ENCODE results near the gene MVB12B. TPM values are rescaled to one million over a fixed set of nuclear protein-coding genes. Genes with fewer than 3 reads are reported as not detected.

MVB12B gene
- total and polyA plus RNA-seq, 7 experiments from 2014 or later, result 1.6 to 9.7 (median 3.8) TPM

- peaks cover 0 to 7% (median 4%) of the 10 kb centered on the region in 5 donors for H3K36me3 Mint-ChIP-seq
- peak overlapping the region in 1 of 9 donors; percentile 29 for H3K27ac Mint-ChIP-seq
- no peak overlapping the region for H3K4me3 ChIP-seq (ENCODE audit: low read length)
- no peak for DNase-seq
- H3K4me3 Mint-ChIP-seq, result no peak overlapping the region
- H3K36me3 ChIP-seq (ENCODE audit: control insufficient read depth in 2 of 3, insufficient read depth in 3 of 3, low read length in 3 of 3), result no peaks in the 10 kb centered on the region
- H3K27me3 ChIP-seq (ENCODE audit: control insufficient read depth in 2 of 2, insufficient read depth in 2 of 2, low read length in 2 of 2), result no peaks in the 10 kb centered on the region
- peaks cover 20 to 40% (median 28%) of the 10 kb centered on the region in 7 donors for H3K4me1 Mint-ChIP-seq
- peaks cover 8% of the 10 kb centered on the region in 2 donors for H3K4me1 ChIP-seq (ENCODE audit: control insufficient read depth in 2 of 2, insufficient read depth in 2 of 2, low read length in 2 of 2)
- ChIA-PET POLR2A (no interaction called here), CTCF (interaction anchor here (0.6 kb wide), 1 partner anchor 141 kb away, joined by 3 read pairs; no protein-coding TSS in a partner anchor)
- peaks cover 0 to 3% (median 0%) of the 10 kb centered on the region in 5 donors for H3K27me3 Mint-ChIP-seq
- no peak for ATAC-seq
- intact Hi-C loops (cut with micrococcal nuclease), result no loop called here
- no peak overlapping the region for H3K27ac ChIP-seq (ENCODE audit: low read depth, low read length)
- H3K9me3 Mint-ChIP-seq, result peaks cover 0 to 3% (median 0%) of the 10 kb centered on the region in 11 donors
- no peaks in the 10 kb centered on the region for H3K9me3 ChIP-seq (ENCODE audit: control insufficient read depth in 2 of 3, low read length in 3 of 3)
Measured at GRCh38 chr9:126417043-126417442, 90.4 kb downstream of the MVB12B start.

GRCh38 chr9:126417684-126418083, 91.1 kb downstream of the MVB12B start:
- Histone ChIP-seq H3K9me3 (ENCODE audit: control insufficient read depth in 2 of 3, low read length in 3 of 3) (no peaks in the 10 kb centered on the region), H3K4me1 (ENCODE audit: control insufficient read depth in 2 of 2, insufficient read depth in 2 of 2, low read length in 2 of 2) (peaks cover 2 to 4% of the 10 kb centered on the region in 2 donors), H3K36me3 (ENCODE audit: control insufficient read depth in 2 of 3, insufficient read depth in 3 of 3, low read length in 3 of 3) (peaks cover 0 to 3% (median 0%) of the 10 kb centered on the region in 3 experiments), H3K27ac (ENCODE audit: low read depth, low read length) (no peak overlapping the region), H3K4me3 (ENCODE audit: low read length) (no peak overlapping the region), H3K27me3 (ENCODE audit: control insufficient read depth in 2 of 2, insufficient read depth in 2 of 2, low read length in 2 of 2) (no peaks in the 10 kb centered on the region)
- Mint-ChIP-seq H3K36me3 (peaks cover 0 to 7% (median 4%) of the 10 kb centered on the region in 5 donors), H3K9me3 (peaks cover 0 to 3% (median 0%) of the 10 kb centered on the region in 11 donors), H3K4me3 (no peak overlapping the region), H3K27me3 (peaks cover 0 to 3% (median 0%) of the 10 kb centered on the region in 5 donors), H3K27ac (no peak overlapping the region), H3K4me1 (peaks cover 18 to 38% (median 22%) of the 10 kb centered on the region in 7 donors)
- ATAC-seq, result no peak
- ChIA-PET POLR2A (no interaction called here), CTCF (no interaction called here)
- no peak for DNase-seq
- intact Hi-C loops (cut with micrococcal nuclease), result no loop called here

- H3K36me3 Mint-ChIP-seq, result peaks cover 0 to 7% (median 3%) of the 10 kb centered on the region in 5 donors
- H3K9me3 Mint-ChIP-seq, result peaks cover 0 to 3% (median 0%) of the 10 kb centered on the region in 11 donors
- H3K4me1 ChIP-seq (ENCODE audit: control insufficient read depth in 2 of 2, insufficient read depth in 2 of 2, low read length in 2 of 2), result peaks cover 0 to 12% of the 10 kb centered on the region in 2 donors
- no peak for DNase-seq
- ATAC-seq, result no peak
- H3K36me3 ChIP-seq (ENCODE audit: control insufficient read depth in 2 of 3, insufficient read depth in 3 of 3, low read length in 3 of 3), result peaks cover 0 to 5% (median 0%) of the 10 kb centered on the region in 3 experiments
- intact Hi-C loops (cut with micrococcal nuclease), result no loop called here
- no peak overlapping the region for H3K27ac ChIP-seq (ENCODE audit: low read depth, low read length)
- H3K4me3 ChIP-seq (ENCODE audit: low read length), result no peak overlapping the region
- no peaks in the 10 kb centered on the region for H3K9me3 ChIP-seq (ENCODE audit: control insufficient read depth in 2 of 3, low read length in 3 of 3)
- peaks cover 19 to 42% (median 20%) of the 10 kb centered on the region in 7 donors for H3K4me1 Mint-ChIP-seq
- ChIA-PET POLR2A (no interaction called here), CTCF (no interaction called here)
- no peak overlapping the region for H3K4me3 Mint-ChIP-seq
- no peaks in the 10 kb centered on the region for H3K27me3 ChIP-seq (ENCODE audit: control insufficient read depth in 2 of 2, insufficient read depth in 2 of 2, low read length in 2 of 2)
- H3K27ac Mint-ChIP-seq, result peak overlapping the region in 1 of 9 donors; percentile 20
- H3K27me3 Mint-ChIP-seq, result peaks cover 0 to 3% (median 0%) of the 10 kb centered on the region in 5 donors
Measured at GRCh38 chr9:126418608-126419007, 92.0 kb downstream of the MVB12B start.

- no peak overlapping the region for H3K27ac ChIP-seq (ENCODE audit: low read depth, low read length)
- no peak for ATAC-seq
- intact Hi-C loops (cut with micrococcal nuclease), result no loop called here
- H3K27ac Mint-ChIP-seq, result no peak overlapping the region
- no peak overlapping the region for H3K4me3 ChIP-seq (ENCODE audit: low read length)
- H3K4me1 ChIP-seq (ENCODE audit: control insufficient read depth in 2 of 2, insufficient read depth in 2 of 2, low read length in 2 of 2), result peaks cover 0 to 17% of the 10 kb centered on the region in 2 donors
- peaks cover 0 to 3% (median 0%) of the 10 kb centered on the region in 11 donors for H3K9me3 Mint-ChIP-seq
- H3K9me3 ChIP-seq (ENCODE audit: control insufficient read depth in 2 of 3, low read length in 3 of 3), result no peaks in the 10 kb centered on the region
- DNase-seq, result no peak
- H3K27me3 Mint-ChIP-seq, result peaks cover 0 to 3% (median 0%) of the 10 kb centered on the region in 5 donors
- H3K27me3 ChIP-seq (ENCODE audit: control insufficient read depth in 2 of 2, insufficient read depth in 2 of 2, low read length in 2 of 2), result no peaks in the 10 kb centered on the region
- H3K4me3 Mint-ChIP-seq, result no peak overlapping the region
- ChIA-PET CTCF (interaction anchor here (0.6 kb wide), 1 partner anchor 20 kb away, joined by 3 read pairs; no protein-coding TSS in a partner anchor), POLR2A (no interaction called here)
- H3K36me3 ChIP-seq (ENCODE audit: control insufficient read depth in 2 of 3, insufficient read depth in 3 of 3, low read length in 3 of 3), result peaks cover 0 to 5% (median 0%) of the 10 kb centered on the region in 3 experiments
- peaks cover 21 to 48% (median 27%) of the 10 kb centered on the region in 7 donors for H3K4me1 Mint-ChIP-seq
- H3K36me3 Mint-ChIP-seq, result peaks cover 0 to 7% (median 3%) of the 10 kb centered on the region in 5 donors
Measured at GRCh38 chr9:126419475-126419874, 92.8 kb downstream of the MVB12B start.

GRCh38 chr9:126420135-126420534, 93.5 kb downstream of the MVB12B start:
- H3K27ac ChIP-seq (ENCODE audit: low read depth, low read length), result no peak overlapping the region
- peaks cover 24 to 44% (median 31%) of the 10 kb centered on the region in 7 donors for H3K4me1 Mint-ChIP-seq
- peaks cover 0 to 6% (median 0%) of the 10 kb centered on the region in 5 donors for H3K27me3 Mint-ChIP-seq
- no peak overlapping the region for H3K27ac Mint-ChIP-seq
- H3K36me3 Mint-ChIP-seq, result peaks cover 0 to 5% (median 3%) of the 10 kb centered on the region in 5 donors
- H3K9me3 ChIP-seq (ENCODE audit: control insufficient read depth in 2 of 3, low read length in 3 of 3), result no peaks in the 10 kb centered on the region
- peaks cover 0 to 5% (median 0%) of the 10 kb centered on the region in 3 experiments for H3K36me3 ChIP-seq (ENCODE audit: control insufficient read depth in 2 of 3, insufficient read depth in 3 of 3, low read length in 3 of 3)
- no peak overlapping the region for H3K4me3 Mint-ChIP-seq
- CTCF ChIA-PET, result interaction anchor here (0.6 kb wide), 1 partner anchor 21 kb away, joined by 3 read pairs; no protein-coding TSS in a partner anchor
- peaks cover 0 to 3% (median 0%) of the 10 kb centered on the region in 11 donors for H3K9me3 Mint-ChIP-seq
- no peak overlapping the region for H3K4me3 ChIP-seq (ENCODE audit: low read length)
- peaks cover 0 to 17% of the 10 kb centered on the region in 2 donors for H3K4me1 ChIP-seq (ENCODE audit: control insufficient read depth in 2 of 2, insufficient read depth in 2 of 2, low read length in 2 of 2)
- intact Hi-C loops (cut with micrococcal nuclease), result no loop called here
- H3K27me3 ChIP-seq (ENCODE audit: control insufficient read depth in 2 of 2, insufficient read depth in 2 of 2, low read length in 2 of 2), result no peaks in the 10 kb centered on the region
- POLR2A ChIA-PET, result no interaction called here
- no peak for DNase-seq
- ATAC-seq, result no peak

- no peak overlapping the region for H3K4me3 ChIP-seq (ENCODE audit: low read length)
Measured at GRCh38 chr9:126420643-126421564, 94.3 kb downstream of the MVB12B start.

More at GRCh38 chr9:126420643-126421564, 94.3 kb downstream of the MVB12B start:
- no peak overlapping the region for H3K27ac ChIP-seq (ENCODE audit: low read depth, low read length)
- H3K27me3 Mint-ChIP-seq, result peaks cover 0 to 8% (median 0%) of the 10 kb centered on the region in 5 donors
- H3K4me3 Mint-ChIP-seq, result no peak overlapping the region
- ChIA-PET CTCF (interaction anchor here (0.7 kb wide), 1 partner anchor 75 kb away, joined by 3 read pairs; no protein-coding TSS in a partner anchor), POLR2A (no interaction called here)
- peaks cover 24 to 39% (median 30%) of the 10 kb centered on the region in 7 donors for H3K4me1 Mint-ChIP-seq
- DNase-seq (no peak), ATAC-seq (no peak)
- no peaks in the 10 kb centered on the region for H3K9me3 ChIP-seq (ENCODE audit: control insufficient read depth in 2 of 3, low read length in 3 of 3)
- peaks cover 0 to 17% of the 10 kb centered on the region in 2 donors for H3K4me1 ChIP-seq (ENCODE audit: control insufficient read depth in 2 of 2, insufficient read depth in 2 of 2, low read length in 2 of 2)
- peaks cover 0 to 3% (median 0%) of the 10 kb centered on the region in 5 donors for H3K36me3 Mint-ChIP-seq
- no peaks in the 10 kb centered on the region for H3K9me3 Mint-ChIP-seq
- H3K27ac Mint-ChIP-seq, result peak overlapping the region in 2 of 9 donors; percentile 20 to 68
- intact Hi-C loops (cut with micrococcal nuclease), result no loop called here
- no peaks in the 10 kb centered on the region for H3K27me3 ChIP-seq (ENCODE audit: control insufficient read depth in 2 of 2, insufficient read depth in 2 of 2, low read length in 2 of 2)
- H3K36me3 ChIP-seq (ENCODE audit: control insufficient read depth in 2 of 3, insufficient read depth in 3 of 3, low read length in 3 of 3), result peaks cover 0 to 5% (median 0%) of the 10 kb centered on the region in 3 experiments

All from naive thymus-derived CD4-positive, alpha-beta T cell (primary cell).